Ureter (tissue), 1 donor: Measurements from ENCODE around the gene MAN1C1. TPM values are rescaled to one million over a fixed set of nuclear protein-coding genes. Genes with fewer than 3 reads are reported as not detected.

Experiments
- DNase-seq: peaks from one replicate; pipeline ENCODE4 v3.0.0-alpha.2; 2020; ENCODE audit warnings: low spot score
- total RNA-seq: library from RNA; stranded (reverse); gene quantifications from one replicate; pipeline ENCODE4 v1.2.4, GENCODE V29; 2023
- donor health status: DM: yes; HTN: yes; CAD: no.

Gene MAN1C1
- total RNA-seq, 1 donor from 2014 or later = 8.7 TPM

GRCh38 chr1:25763493-25763892, 146.9 kb downstream of the MAN1C1 start:
- DNase-seq = no peak

DNA sequence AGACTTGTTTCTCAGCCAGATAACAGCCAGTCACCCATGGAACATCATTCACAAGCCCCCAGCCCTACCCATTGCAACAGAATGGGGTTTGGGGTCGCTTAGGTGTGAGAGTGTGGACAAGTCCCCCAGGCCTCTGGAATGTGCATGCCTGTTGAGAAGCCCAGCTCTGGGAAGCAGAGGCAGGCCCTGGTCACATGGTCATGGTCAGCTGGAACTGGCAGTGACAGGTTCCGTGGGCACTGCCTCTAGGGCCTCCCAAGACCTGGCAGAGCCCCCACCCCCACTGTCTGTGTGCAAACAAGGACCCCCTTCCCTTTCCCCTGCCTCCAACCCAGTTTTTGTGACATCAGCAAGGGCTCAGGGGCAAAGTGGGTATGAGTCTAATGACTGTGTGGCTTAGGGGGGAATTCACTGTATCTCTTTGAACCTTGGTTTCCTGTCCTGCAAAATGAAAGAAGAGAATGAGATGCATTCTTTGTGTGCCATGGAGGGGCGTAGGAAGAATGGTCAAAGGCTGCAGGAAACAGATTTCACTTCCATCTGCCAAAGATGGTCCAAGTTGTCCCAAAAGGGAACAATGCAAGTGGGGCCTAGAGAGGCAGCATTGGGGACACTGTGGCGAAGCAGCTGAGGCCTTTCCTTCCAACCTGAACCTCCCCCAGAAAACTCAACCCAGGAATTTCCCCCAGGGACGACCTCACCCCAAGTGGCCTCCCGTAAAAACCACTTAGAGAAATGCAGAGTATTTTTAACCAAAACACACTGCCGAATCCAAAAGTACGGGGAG, 148.7 kb downstream of the MAN1C1 start:
- DNase-seq = no peak

GRCh38 chr1:25765923-25766589, 149.5 kb downstream of the MAN1C1 start:
- DNase-seq = no peak

GRCh38 chr1:25766721-25767436, 150.3 kb downstream of the MAN1C1 start:
- peak; percentile 81 for DNase-seq

DNA sequence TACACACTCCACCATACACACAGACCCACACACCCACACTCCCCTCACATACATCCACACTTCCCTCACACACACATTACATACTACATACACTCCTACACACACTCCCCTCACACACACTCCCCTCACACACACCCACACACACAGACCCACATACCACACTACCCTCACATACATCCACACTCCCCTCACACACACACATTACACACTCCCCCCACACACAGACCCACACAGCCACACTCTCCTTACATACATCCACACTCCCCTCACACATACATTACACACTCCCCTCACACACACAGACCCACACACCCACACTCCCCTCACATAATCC, 150.8 kb downstream of the MAN1C1 start:
- no peak for DNase-seq

DNA sequence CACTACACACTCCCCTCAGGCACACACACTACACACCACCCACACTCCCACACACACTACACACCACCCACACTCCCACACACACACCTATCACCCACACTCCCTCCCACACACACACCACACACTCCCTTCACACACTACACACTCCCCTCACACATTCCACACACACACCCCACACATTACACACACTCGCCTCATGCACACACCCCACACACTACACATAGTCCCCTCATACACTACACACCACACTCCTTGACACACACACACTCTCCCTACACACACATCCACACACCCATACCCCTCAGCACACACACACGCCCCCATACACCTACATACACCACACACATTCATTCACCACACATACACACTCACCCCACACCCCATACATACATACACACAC, 152.4 kb downstream of the MAN1C1 start:
- no peak for DNase-seq

- DNase-seq = no peak
Measured at GRCh38 chr1:25769625-25770383, 153.2 kb downstream of the MAN1C1 start.

DNA sequence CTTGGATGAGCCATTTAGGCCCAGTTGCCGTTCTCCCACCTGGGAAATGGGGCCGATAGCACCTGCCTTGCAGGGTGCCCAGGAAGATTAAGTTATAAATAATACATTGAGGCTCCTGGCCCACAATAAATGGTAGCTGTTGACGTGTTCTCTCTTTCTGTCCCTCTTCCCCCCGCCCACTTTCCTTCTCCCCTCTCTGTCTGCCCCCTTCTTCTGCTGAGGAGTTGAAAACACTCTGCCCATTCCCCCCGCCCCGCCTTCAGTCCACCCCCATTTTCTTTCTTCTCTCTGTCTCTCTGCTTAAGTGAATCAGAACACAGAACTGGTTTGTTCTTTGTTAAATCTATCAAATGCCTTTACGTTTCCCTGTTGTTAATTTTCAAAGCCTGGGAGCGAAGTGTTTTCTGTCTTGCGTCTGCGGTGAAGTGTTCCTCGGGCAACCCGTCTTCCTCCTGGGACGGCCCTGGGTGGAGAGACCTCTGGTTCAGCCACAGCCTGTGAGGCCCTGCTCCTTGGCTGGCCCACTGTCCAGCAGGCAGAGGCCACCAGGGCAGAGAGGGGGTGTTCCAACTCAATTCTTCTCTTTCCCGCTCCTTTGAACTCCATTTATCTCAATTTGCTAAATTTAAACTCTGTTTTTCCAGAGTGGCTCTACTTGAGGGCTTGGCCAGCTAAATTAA, 154.1 kb downstream of the MAN1C1 start:
- DNase-seq = no peak

DNA sequence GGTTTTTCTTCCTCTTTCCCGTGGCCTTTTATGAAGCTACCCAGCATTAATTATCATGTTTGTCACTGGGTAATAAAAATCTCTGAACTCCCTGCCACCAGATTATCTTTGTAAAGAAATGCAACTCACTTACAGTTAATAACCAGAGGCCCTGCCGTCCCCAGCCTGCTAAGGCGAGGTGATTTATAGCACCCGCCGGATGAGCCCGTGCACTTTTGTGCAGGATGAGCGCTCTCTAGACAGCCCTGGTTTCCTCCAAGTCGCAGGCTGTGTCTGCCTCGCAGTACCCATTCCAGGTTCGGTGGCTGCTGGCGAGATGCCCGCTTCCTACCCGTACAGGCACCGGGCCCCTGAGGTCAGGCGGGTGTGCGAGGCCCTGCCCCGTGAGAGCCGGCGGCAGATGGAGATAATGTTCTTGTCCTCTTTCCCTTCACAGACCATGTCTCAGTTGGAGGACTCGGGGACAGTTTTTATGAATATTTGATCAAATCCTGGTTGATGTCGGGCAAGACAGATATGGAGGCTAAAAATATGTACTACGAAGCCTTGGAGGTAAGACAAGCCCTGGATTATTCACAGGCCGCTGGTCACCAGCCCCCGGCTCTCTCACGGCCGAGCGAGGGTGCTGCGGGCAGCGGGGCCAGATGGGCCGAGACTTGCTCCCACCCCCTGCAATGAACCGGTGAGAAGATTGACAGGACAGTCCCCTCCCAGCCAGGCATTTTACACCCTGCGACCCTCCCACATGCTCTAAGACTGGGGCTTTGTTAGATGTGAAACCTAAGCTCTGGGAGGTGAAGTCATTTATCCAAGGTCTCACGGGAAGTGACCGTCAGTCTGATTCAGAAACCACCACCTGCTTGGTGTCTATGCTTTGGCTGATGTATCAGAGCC, 154.9 kb downstream of the MAN1C1 start:
- peak; percentile 68 for DNase-seq

DNA sequence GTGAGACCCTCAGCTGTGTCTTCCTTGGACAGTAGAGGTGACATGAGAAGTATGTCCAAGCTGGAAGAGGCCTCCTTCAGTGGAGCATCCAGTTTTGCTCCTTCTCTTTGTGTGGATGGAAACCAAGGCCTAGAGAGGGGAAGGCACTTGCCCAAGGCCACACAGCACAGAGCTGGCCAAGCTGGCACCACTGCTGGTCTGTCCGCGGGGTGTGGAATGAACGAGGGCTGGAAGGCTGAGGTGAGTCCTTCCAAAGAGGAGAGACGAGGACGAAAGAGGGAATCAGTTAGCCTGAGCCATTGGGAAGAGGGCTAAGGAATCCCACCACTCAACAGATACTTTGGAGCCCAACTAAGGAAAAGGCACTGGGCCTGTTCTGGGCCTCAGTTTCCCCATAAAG, 155.6 kb downstream of the MAN1C1 start:
- no peak for DNase-seq

GRCh38 chr1:25772692-25773245, 156.2 kb downstream of the MAN1C1 start:
- DNase-seq = no peak

DNA sequence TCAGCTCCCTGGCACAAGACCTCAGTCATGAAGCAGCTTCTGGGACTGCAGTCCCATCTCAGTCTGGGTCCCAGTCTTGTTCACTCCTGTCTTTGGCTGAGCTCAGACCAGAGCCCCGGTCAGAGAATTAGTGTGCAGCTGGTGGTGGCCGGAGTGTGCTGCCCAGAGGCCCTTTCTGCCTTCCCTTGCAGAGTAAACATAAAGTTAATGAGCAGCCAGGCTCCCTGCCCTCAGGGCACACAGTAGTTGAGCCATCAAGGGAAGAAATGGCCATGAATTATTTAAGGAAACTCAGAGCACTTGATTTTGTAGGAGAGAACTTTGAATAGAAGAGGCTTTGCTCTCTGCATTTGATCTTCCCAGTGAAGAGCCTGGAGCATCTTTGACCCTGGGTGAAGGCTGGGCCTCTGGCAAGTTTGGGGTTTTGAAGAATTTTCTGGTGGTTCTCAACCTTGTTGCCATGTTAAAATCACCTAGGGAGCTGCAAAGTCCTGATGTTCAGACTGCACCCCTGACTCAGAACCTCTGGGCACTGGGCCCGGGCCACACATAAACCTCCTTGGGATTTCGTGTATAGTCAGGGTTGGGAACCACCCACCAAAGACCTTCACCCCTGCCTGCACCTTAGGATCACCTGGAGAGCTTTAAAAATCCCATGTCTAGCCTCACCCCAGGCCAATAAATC, 157.0 kb downstream of the MAN1C1 start:
- DNase-seq = no peak

GRCh38 chr1:25774206-25774803, 157.7 kb downstream of the MAN1C1 start:
- no peak for DNase-seq

DNA sequence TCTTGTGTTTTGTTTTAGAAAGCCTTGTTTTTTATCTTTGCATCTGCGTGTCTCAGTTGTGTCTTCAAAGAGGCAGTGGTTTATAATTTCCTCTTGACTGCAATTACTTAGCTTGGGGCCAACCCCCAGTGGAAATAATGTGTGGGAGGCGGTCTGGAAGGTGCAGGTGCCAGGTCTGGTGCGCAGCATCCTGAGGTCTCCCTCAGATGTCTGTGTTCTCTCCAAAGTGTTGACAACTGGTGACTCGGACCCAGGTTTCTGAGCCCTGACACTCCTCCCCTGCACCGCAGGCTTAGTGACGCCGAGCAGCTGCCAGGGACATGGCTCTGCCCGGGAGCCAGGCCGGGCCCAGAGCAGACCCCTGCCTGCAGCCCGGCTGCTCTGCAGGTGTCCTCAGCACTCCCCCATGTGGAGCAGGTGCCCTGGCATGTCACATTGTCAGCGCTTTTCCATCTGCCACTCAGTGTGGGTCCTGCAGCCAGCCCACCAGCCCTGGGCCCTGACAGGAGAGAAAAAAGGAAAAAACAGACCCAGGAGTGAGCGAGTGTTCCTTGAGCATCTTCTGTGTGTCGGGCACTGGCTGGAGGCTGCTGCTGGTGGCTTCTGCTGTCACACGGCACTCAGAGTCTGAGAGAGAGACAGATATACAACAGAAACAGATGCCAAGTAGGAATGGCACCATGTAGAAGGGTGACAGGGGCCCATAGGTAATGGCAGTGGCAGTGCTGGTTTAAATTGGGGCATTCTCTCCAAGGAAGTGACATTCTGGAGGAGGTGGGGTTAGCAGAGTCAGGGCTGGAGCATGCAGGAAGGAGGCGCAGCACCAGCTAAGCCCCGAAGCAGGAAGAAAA, 158.6 kb downstream of the MAN1C1 start:
- no peak for DNase-seq

DNA sequence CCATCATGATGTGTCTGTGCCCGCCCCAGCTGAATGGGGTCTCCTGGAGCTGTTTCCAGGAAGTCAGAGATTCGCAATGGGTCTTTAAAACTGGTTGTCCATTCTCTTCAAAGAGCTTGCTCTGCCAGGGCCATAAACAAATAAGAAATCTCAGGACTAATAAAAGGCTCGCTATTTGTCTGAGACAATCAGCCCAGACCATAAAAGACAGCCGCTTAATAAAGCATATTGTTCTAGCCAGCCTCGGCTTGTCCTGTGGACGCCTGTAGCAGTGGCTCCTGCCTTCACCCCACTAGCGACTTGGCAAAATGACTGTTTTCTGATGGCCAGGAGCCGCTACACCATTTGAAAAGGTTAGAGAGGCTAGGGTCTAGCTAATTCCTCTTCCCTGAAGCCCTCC, 162.8 kb downstream of the MAN1C1 start:
- no peak for DNase-seq

- DNase-seq = no peak
Measured at GRCh38 chr1:25779894-25780293, 163.3 kb downstream of the MAN1C1 start.

GRCh38 chr1:25780318-25781129, 163.9 kb downstream of the MAN1C1 start:
- DNase-seq = no peak

DNA sequence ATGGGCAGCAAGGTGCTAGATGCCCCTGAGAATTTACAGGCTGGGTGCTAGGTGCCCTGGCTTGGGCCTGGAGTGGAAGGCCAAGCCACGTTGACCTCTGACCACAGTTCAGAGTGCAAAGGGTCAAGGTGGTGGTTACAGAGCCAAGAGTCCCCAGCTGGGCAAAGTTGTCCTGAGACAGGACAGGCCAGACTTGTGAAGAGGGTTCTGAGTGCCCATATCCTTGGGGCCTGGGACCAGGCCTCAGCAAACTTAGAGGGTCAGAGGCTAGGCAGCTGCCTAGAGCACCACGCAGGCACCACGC, 164.5 kb downstream of the MAN1C1 start:
- no peak for DNase-seq
